GM18508 (cell line): ENCODE results near the gene MAPT.

ENCODE experiments used
- ATAC-seq: cut with Tn5 transposase; IDR thresholded peaks from one replicate; pipeline ENCODE4 v1.9.1; 2021; ENCODE audit warnings: moderate number of reproducible peaks; ENCODE audit not compliant: insufficient read depth, unreplicated experiment

Gene MAPT

DNA sequence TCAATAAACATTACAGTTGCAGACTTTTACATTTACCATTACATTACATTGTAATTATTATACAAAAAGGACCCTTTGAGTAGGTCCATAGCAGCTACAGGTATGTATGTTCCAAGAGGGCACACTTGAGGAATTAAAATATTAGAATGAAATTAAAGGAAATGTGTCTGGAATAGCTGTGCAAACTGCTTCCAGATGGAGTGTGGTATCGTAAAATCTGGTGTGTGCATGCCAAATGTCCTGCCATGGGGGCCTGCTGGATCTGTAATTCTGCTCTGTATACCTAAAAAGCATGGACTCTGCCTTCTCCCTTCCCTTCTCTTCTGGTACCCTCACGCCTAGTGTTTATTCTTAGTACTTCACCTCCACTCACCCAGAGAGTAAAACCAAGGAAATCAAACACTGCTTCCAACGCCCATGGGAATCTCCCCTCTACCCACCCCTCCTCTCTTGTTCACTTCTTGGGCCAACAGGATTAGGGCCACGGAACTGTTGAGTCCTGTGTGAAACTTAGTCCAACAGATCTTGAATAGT, 143.4 kb downstream of the MAPT start:
- no peak for ATAC-seq

DNA sequence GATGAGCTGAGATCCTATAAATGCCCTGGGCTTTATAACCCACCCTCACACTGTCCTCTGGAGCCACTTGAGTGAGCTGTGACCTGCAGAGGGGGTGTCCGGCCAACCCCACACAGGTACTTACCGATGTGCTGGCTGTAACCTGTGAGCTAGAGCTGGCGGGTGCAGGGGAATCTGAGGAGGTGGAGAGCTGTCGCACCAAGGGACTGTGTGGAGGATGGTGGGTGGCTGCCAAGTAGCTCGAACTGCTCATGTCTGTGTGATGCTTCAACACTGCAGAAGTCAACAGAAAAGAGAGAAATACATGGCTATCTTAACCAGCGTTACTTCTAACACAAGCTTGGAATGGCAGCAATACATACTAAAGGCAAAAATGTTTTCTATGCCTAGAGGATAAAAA, 144.1 kb downstream of the MAPT start:
- no peak for ATAC-seq

DNA sequence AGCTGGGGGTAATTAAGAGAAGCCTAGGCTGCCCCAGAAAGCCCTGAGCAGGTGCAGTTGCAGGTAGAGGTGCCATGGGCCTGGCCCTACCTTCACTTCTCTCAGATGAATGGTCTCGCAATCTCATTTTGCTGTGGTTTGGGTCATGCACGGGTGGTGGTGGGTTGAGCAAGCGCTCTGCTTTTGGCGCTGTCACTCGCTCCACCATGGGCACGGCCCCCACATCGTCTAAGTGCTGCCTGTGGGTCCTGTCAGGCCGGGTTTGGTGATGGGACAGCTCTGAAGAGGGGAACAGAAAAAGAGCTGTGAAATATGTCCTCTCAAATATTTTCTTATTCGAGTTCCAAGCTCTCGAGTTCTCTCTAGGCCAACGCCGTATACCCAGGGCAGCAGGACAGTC, 144.6 kb downstream of the MAPT start:
- no peak for ATAC-seq

DNA sequence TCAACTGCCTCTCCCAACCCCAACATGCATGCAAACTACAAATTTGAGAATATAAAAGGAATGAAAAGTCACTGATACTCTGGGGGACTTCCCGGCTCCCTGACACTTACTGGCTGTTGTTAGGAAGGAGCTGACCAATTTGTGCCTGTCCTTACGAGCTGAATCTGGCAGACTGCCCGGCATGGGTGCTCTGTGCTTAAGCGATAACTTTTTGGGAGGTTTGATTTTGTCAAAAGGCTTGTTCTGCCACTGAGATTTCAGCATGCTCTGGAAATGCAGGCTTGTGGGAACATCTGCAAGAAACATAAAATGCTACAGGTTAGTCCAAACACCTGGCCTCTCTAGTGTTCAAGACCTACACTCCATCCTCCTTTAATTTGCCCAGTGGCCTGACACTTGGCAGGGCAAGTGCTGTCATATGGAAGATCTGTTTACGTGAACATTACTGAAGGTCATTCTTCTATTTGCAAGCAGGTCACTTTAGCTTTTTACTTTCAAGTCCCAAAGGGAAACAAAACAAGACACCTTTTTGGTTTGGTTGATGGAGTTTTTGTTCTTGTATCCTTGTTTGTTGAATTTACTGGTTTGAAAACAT, 145.3 kb downstream of the MAPT start:
- ATAC-seq = no peak

DNA sequence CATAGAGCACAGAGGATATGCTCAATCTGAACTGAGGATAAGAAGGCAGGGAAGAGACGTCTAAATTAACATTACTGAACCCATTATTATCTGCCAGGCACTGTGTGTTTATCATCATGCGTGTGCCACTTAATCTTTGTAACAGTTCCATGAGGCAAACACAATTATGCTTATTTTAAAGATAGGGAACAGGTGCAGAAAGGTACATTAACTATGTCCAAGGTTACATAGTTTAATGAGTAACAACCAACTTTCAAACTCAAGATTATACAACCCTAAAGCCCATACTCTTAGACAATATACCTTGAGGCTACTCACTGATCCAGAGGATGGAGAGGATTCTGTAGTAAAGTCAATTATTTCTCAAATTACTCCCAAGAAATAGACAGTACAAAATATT, 147.9 kb downstream of the MAPT start:
- ATAC-seq = no peak

DNA sequence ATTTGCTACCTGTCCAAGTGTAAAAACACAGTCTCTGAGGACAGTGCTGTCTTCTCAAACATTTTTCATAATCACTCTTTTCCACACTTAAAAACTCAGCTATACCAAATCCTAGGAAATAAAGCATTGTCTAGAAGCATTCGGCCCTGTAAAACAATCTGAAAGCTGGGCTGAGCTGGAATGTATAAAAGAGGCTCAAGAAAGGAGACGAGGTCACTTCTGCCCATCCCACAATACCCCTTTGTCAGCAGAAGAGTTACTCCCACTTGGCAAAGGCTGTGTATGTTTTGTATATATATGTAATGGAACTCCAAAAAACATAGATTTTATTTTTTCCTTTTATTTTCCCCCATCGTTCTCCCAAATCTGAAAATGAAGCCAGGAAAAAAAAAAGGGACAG, 148.6 kb downstream of the MAPT start:
- no peak for ATAC-seq

DNA sequence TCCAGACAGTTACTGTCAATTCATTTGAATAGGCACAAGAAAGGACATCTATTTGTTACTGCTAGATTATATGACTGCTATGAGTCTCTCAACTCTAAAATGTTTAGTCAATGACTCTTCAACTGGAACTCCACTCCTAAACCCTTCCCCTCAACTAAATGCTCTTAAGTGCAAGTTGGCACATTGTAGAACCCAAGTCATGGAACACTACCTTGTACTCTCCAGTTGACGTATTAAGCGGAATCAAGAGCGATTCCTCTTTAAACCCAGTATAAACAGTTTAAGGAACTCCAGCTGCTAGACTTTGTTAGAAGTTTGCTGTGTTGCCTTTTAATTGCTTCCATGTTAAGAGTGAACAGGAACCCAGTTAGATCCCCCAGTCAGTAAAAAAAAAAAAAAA, 149.3 kb downstream of the MAPT start:
- ATAC-seq = no peak

DNA sequence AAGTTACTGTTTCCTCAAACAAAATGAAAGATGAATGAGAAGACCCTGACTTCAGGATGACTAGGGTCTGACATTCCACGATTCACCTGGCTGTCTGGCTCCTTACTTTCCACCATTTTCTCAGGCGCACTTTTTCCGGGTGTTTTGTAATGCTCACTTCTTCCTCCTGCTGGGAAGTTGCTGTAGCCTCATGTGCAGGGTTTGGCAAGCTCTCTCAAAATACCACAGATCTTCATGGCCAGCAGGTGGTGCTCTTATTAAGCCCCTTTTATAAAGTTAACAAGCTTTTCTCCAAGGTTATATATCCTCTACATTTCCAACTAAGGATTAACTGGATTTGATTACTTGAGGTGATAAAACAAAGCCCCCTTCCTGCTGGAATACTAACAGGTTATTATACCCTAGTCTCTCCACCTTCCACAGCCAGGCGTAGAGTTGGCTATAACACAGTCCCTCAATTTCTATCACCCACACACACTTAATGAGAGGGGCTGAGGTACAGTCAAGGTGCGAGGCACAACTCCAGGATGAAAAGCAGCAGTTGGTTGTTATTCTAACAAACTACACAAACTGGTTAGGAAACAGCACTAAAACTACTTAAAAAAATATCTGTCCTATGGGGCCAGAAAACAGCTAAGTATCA, 150.1 kb downstream of the MAPT start:
- no peak for ATAC-seq

DNA sequence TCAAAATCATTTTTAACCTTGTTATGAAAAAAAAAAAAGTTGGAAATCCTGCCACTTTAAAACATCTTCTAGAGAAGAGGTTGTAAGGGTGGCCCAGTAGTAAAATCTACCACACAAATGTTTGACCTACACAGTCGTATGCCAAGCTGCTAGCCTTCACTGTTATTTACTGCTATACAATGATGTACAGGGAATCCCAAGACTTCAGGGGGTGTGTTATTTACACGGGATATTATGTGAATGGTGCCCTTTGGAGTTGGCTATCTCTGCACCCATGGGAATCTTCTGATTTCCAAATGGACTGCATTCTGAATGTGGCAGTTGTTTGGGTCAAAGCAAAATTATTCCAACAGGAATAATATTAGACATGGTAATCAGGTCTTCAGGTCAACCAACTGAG, 150.6 kb downstream of the MAPT start:
- no peak for ATAC-seq

DNA sequence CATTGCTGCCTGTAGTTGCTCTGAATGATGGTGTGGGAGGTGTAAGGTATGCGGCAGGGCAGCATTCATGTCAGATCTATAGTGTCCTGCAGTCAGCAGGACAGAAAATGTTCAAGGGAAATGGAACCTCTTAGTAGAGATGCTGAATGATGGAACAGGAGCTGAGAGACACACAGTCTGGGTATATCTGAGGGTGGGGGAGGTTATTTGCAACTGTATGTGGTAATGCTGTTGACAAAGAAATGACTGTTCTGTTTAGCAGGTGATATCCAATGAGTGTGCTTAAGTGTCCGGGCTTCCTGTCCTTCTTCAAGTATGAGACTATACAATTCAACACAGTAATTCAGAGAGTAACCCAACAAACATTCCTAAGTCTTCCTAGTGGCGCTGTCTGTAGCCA, 151.3 kb downstream of the MAPT start:
- ATAC-seq = no peak

DNA sequence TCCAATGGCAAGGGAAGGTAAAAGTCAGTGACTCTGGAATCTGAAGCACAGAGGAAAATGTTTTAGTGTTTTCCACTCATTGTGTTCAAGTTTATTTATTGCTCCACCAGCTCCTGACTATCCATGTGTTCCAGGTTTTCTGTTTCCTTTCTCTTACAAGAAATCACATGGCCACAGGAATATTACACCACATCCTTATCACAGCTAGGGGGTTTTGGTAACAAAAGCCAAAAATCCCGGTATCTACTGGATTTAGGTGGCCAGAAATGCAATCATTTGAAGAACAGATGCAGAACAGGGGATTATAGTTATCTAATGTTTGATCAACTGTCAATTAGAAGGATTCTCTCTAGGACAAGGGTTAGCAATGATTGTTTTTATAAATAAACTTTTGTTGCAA, 152.6 kb downstream of the MAPT start:
- ATAC-seq = no peak

DNA sequence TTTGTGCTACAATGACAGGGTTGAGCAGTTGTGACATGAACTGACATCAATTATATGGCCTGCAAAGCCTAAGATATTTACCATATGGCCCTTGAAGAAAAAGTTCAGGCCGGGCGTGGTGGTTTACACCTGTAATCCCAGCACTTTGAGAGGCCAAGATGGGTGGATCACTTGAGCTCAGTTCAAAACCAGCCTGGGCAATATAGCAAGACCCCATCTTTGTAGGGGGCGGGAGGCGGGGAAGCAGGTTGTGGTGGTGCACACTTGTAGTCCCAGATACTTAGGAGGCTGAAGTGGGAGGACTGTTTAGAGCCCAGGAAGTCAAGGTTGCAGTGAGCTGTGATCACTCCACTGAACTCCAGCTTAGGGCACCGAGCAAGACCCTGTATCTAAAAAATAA, 153.0 kb downstream of the MAPT start:
- no peak for ATAC-seq

DNA sequence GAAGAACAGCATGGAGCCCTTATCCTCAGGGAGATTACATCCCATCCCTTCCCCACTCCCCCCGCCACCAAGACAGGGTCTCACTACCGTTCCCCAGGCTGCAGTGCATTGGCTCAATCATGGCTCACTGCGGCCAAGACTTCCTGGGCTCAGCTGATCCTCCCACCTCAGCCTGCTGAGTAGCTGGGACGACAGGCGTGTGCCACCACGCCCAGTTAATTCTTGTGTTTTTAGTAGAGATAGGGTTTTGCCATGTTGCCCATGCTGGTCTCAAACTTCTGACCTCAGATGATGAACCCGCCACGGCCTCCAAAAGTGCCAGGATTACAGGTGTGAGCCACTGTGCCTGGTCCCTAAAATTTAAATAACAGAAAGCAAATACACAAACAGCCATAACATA, 153.5 kb downstream of the MAPT start:
- no peak for ATAC-seq

DNA sequence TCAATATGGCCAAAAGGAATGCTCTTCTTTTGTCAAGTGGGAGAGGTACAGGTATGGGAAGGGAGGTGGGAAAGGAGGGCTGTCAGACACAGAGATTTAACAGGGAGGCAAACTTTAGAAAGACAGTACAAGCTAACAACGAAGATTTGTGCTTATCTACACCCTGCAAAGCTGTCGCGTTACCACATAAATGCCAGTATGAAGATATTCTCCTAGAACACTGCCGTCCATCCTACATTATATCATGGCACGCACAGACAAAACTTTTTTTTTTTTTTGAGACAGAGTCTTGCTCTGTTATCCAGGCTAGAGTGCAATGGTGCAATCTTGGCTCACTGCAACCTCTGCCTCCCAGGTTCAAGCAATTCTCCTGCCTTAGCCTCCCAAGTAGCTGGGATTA, 155.3 kb downstream of the MAPT start:
- no peak for ATAC-seq

DNA sequence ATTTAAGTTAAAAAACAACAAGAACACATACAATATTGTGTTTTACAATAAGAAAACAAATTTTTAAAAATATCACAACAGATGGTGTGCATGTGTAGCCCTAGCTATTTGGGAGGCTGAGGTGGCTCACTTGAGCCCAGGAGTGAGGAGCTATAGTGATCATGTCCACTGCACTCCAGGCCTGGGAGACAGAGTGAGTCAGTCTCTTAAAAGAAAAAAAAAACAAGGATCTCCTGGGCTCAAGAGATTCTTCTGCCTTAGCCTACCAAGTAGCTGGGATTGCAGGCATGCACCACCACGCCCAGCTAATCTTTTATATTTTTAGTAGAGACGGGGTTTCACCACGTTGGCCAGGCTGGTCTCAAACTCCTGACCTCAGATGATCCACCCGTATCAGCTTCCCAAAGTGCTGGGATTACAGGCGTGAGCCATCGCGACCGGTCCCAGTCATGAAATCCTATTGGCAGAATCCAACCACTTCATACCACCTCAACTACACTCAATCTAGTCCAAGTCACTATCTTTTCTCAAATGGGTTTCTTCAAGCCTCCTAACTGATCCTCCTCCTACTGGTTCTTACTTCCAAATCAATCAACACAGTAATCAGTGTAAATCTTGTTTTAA, 159.7 kb downstream of the MAPT start:
- no peak for ATAC-seq

DNA sequence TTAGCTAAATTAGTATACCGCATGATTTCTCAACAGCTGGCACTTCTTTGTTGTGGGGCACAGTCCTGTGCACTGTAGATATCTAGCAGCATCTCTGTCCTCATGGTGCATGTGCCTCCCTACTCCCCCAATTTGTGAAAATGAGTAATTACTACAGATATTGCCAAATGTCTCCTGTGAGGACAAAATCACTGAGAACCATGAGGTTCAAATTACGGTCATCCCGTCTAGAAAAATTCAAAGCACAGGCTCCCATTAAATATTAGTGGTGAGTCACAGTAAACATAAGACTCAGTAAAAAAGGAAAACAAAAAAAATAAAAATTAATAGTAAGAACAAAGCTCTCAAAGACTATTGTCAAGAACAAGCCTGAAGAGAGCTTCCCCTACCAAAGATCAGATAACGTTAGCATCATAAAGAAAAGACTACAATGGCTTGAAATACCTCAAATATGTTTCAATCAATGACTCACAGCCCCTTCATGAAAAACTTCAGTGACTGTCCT, 162.5 kb downstream of the MAPT start:
- no peak for ATAC-seq

DNA sequence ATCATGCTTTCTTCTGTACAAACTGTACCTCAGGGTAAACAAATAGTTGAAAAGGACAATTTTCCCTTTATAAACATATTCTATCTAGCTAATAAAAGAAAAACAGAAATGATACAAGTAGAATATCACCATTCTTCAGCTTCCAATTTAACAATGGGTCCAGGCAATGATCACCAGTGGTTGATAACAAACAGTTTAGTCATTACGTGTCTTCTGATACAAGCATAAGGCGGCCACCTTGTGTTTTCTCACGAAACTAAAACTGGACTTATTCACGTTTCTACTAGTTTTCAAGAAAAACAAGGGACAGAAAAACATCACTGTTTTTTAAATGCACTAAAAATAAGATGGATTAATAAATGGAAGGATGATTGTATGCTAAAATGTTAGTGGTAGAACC, 163.0 kb downstream of the MAPT start:
- no peak for ATAC-seq

DNA sequence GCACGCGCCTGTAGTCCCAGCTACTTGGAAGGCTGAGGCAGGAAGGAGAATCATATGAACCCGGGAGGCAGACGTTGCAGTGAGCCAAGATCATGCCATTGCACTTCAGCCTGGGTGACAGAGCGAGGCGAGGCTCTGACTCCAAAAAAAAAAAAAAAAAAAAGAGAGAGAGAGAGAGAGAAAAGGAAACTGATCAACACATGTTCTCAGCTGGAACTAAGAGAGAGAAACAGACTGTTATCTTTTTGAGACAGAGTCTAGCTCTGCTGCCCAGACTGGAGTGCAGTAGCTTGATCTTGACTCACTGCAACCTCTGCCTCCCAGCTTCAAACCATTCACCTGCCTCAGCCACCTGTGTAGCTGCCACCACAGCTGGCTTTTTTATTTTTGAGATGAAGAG, 165.1 kb downstream of the MAPT start:
- no peak for ATAC-seq

DNA sequence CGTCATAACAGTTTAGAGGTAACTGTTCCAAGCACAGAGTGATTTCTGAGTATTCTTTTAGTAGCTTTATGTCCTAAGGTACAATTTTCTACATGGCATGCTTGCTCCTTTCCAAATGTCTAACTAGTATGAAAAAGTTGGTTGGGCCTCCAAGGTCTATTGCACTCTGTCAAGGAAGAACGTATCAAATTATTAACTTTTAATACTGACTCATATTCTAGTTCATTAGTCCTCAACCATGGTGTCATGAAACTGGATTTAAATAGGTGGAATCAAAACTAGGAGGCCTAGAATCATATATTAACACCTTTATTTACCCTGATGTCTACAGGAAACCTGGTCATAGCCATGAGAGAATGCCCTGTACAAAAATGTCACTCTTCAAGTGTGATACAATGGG, 166.1 kb downstream of the MAPT start:
- no peak for ATAC-seq

DNA sequence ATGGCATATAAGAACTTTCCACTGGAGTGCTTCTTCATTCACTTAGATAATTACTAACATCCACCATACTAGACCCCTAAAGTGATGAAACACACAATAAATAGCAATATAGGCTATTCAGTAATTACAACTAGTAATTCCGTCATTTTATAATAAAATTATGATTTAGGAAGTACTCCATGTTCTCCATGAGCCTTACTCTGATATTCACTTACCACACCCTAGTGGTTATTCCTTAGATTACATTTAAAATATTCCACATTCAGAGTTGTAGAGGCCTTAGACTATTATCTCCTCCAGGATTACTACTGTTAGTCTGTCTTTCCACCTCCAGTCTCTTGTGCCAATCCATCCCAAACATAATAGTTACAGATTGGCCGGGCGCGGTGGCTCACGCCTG, 167.1 kb downstream of the MAPT start:
- ATAC-seq = no peak

DNA sequence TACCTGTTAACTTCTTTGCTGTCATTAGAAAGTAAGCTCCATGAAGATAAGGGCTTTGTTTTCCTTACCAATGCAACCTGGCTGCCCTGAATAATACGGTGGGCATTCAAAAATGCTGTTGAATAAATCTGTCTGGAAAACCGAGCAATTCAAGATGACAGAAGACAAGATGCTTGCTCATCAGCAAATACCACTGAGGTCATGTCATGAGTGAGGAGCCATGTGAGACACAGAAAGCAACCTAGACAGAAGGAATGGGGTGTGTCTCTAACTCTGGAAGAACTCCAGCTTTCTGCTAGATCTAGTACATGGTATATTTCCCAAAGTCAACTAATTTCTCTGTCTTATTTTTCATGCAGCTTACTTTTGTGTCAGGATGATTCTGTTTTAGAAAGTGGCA, 168.9 kb downstream of the MAPT start:
- ATAC-seq = no peak

DNA sequence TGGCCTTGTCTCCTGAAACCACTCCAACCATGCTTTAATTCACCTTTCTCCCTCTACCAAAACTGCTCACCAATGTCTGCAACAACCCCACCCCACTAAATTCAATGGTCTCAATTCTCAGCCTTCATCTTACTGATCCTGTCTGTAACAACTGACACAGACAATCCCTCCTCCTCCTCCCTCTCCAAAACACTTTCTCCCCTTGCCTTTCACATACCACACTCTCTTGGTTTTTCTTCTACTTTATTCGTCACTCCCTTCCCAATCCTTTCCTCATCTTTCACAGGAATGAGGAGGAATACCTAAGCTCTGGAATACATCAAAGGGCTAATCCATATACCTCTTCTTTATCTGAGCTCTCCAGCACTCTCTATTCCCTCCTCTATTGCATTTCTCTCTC, 170.1 kb downstream of the MAPT start:
- no peak for ATAC-seq
